Central memory CD4-positive, alpha-beta T cell (primary cell): ENCODE measurements around the gene RHOA.
"Not testable (repeated sequence)": the region's sequence is repeated elsewhere in the genome, so short reads cannot be mapped to it uniquely, and the experiment has no call there.

ENCODE experiments used
- DNase-seq: peaks from one replicate; pipeline ENCODE4 v3.0.0; 2022

The RHOA gene

GRCh38 chr3:49358884-49359225 is 52.9 kb downstream of the RHOA start:
- no peak for DNase-seq

- peak; percentile 69 for DNase-seq
Observed at GRCh38 chr3:49358217-49358883, 53.4 kb downstream of the RHOA start, which contains the start of gene GPX1. Gene GPX1 (minus strand): TSS chr3:49358353. CDS start chr3:49358278, 75 bp downstream.

DNA sequence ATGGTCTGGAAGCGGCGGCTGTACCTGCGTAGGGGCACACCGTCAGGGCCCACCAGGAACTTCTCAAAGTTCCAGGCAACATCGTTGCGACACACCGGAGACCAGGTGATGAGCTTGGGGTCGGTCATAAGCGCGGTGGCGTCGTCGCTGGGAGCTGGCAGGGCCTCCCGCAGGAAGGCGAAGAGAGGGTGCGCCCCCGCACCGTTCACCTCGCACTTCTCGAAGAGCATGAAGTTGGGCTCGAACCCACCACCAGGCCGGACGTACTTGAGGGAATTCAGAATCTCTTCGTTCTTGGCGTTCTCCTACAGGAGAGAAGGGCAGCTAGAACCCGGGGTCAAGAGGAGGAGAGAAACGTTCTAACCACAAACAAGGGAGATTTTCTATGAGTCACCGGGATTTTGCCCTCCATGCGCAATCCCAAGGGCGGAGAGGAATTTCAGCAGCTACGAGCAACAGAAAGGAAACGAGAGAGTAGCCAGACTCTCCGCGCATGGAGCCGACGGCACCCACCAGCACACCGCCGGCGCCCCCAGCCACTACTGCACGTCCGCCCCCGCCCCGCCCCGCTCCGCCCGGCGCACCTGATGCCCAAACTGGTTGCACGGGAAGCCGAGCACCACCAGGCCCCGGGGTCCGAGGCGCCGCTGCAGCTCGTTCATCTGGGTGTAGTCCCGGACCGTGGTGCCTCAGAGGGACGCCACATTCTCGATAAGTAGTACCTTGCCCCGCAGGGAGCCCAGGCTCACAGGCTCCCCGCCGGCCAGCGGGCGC is 54.1 kb downstream of the RHOA start:
- peak; percentile 51 for DNase-seq

- peak; percentile 8 for DNase-seq
Observed at GRCh38 chr3:49357095-49357442, 54.7 kb downstream of the RHOA start.

DNA sequence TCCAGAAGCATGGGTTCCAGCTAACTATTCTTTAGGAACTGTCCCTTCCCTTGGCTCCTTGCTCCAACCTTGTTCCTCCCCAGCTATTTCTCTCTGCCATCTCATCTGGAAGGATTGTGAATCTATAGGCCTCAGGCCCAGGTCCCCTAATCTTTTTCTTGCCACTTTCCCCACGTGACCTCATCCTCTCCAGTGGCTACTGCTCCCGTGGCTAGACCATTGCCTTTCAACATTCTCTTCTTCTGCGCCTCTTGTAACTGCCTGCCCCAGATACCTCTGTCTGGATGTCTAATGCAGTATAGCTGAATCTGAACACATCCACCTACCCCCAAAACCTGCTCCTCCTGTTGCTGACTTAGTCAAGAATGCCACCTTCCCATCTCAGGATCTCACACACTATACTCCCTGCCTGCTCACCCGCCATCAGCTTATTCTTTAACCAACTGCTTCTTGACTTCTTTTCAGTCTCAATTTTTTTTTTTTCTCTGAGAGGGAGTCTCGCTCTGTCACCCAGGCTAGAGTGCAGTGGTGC is 58.8 kb downstream of the RHOA start:
- DNase-seq: no peak

- no peak for DNase-seq
Observed at GRCh38 chr3:49352281-49352680, 59.5 kb downstream of the RHOA start.

GRCh38 chr3:49351521-49352011 is 60.2 kb downstream of the RHOA start:
- no peak for DNase-seq

DNA sequence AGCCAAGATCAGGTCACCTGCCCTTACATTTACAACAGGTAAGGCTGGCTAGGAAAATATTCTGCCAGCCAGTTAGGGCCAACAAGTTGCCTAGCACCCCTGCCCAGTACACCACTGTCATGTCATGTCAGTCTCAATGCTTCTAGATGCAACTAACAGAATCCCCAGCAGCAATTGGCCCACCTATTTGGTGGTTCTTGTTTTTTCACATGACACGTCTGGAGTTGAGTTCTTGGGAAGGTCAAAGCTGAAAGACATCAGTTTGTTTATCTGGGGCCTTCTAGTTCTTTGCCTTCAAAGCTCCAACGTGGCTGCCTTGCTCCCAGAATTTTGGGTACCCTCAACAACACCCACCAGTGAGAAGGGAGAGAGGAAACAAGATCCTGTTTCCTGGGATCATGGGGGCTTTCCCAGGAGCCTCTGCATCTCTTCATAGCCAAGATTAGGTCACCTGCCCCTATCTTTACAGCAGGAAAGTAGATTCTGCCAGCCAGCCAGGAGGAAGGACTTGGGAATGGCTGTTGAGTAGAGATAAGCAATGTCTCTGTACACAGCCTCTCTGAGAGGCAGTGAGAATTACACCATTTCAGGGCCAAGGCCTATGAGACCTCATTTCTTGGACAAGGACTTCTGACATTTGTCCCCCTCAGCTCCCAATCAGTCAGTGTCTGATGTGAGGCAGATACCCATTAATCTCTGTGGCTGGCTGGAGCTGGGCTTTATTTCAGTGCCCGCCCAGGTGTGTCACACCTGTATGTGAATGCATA is 62.2 kb downstream of the RHOA start:
- no peak for DNase-seq

GRCh38 chr3:49348361-49348760 is 63.4 kb downstream of the RHOA start:
- DNase-seq: not testable (repeated sequence)

- DNase-seq: no peak
Observed at GRCh38 chr3:49346797-49347251, 65.0 kb downstream of the RHOA start.

DNA sequence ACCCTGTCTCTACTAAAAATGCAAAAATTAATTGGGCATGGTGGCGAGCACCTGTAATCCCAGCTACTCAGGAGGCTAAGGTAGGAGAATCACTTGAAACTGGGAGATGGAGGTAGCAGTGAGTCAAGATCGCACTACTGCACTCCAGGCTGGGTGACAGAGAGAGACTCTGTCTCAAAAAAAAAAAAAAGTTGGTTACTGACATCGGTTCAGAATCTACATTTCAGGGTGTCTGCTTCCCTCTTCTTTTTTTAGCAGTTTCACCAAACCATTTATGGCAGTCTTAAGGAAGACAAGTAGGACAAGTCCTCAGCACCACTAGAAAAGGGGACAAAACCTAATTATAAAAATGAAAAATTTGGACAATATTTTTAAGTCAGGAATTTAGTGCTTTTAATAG is 68.6 kb downstream of the RHOA start:
- DNase-seq: no peak

GRCh38 chr3:49341996-49342395 is 69.8 kb downstream of the RHOA start:
- no peak for DNase-seq

DNA sequence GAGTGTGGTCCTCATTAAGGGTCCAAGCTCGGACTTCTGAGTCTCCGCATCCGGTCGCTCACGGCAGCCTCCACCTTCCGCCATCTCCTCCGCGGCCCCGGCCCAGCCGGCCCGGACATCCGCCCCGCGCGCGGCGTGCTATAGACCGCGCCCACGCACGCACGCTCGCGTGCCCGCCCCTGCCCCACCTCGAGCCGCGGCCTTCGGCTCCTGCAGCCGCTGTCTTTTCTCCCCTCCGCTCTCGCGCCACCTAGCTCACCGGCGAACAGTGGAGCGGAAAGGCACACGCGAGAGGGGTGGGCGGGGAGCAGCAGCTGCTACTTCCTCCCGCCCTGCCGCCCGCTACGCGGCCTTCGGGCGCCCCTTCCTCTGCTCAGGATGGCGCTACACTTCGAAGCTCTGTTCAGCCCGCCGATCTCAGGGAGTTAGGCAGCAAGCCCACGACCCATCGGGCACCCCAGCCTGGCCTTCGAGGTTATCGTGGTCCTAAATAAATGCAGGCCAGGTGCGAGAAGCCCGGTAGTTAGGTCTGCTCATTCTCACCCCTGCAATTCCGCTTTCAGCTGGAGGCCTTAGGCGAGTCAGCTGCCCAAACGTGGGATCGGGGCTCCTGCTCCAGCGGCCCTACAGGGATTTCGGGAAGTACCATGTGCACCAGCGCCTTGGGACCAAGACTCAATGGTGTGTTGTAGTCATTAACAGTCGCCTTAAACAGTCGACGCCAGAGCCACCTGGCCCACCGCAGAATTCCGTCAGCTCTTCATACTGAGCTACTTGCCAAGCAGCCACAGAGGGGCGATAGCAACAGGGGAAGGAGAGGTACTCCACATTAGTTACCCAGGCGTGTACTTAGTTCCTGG is 71.6 kb downstream of the RHOA start, which contains the start of gene USP4:
Gene USP4, minus strand, starts transcription at position 113 of the 860 bp plus-strand sequence. Its CDS starts 29 bp downstream, at position 84.
- DNase-seq: peak; percentile 91

- DNase-seq: no peak
Observed at GRCh38 chr3:49339581-49339940, 72.2 kb downstream of the RHOA start.

DNA sequence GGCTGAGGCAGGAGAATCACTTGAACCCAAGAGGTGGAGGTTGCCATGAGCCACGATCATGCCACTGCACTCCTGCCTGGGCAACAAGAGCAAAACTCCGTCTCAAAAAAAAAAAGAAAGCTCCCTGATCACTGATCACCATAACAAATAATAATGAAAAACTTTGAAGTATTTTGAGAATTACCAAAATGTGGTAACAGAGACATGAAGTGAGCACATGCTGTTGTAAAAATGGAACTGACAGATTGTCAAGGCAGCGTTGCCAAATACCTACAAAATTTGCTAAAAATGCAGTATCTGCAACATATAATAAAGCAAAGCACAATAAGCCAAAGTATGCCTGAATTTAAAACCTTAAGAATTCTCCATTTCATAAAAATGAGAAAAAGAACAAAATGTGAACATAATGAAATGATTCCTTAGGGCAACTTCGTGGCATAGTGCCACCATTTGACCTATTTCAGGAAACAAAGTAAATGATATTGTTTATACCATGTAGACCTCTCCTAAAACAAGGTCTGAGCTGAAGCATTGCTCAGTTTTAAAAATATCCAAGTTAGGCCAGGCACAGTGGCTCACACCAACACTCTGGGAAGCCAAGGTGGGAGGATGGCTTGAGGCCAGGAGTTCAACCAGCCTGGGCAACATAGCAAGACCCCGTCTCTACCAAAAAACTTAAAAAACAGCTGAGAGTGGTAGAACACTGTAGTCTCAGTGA is 77.7 kb downstream of the RHOA start:
- DNase-seq: no peak

DNA sequence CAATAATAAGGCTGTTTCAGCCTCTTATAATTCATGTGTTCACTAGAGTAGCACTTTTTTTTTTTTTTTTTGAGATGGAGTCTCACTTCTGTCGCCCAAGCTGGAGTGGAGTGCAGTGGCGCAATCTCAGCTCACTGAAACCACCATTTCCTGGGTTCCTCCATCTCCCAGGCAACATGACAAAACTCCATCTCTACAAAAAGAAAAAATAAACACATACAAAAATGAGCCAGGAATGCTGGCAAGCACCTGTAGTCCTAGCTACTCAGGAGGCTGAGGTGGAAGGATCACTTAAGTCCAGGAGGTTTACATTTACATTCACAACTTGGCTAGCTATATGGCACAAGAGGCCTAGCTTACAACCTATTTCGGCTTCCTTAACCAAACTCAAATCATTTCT is 78.7 kb downstream of the RHOA start:
- DNase-seq: peak; percentile 35

DNA sequence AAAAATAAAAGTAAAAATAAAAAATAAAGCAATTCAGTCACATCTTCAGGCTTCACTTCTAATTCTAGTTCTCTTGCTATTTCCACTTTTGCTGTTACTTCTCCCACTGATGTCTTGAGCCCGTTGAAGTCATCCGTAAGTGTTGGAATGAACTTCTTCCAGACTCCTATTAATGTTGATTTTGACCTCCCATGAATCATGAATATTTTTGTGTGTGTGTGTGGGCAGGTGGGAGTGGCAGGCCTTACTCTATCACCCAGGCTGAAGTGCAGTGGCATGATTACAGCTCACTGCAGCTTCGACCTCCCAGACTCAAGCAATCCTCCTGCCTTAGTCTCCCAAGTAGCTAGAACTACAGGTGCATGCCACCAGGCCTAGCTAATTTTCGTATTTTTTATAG is 82.6 kb downstream of the RHOA start:
- no peak for DNase-seq

- DNase-seq: not testable (repeated sequence)
Observed at GRCh38 chr3:49328350-49328749, 83.4 kb downstream of the RHOA start.

DNA sequence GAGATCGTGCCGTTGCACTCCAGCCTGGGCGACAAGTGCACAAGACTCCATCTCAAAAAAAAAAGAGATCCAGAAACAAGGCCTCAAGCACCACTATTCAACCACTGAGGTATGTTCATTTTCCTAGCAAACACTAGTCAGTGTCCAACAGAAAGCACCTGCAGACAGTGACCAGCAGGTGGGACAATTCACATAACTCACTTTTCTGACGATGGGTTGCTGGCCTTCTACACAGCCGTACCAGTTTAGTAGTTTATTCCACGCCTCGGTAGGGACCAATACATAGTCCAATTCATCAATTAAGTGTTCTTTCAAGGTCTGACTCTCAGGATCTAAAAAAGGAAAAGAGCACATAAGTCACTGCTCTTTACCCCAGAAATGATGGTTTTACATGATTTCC is 84.3 kb downstream of the RHOA start:
- DNase-seq: no peak

- DNase-seq: no peak
Observed at GRCh38 chr3:49324768-49325167, 87.0 kb downstream of the RHOA start.

GRCh38 chr3:49316696-49317457 is 94.9 kb downstream of the RHOA start:
- no peak for DNase-seq
